ENCODE measurements around the gene CCDC192.

Gene CCDC192

DNA sequence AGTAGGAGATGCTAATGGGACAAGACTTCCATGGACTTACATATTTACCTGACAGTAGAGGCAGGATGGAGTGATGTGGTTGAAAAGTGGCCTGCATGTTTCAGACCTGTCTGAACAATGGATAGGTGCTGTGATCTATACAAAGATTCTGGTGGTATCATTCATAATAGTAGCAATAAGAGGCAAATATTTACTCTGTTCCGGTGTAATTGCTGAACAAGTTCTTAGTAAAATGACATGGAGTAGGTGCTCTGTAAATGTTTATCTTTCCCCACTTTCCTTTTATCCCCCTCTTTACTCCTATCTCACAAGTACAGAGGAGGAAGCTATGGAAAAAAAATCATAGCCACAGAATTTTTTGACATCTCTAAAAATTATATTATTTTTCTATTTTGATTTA is 221.4 kb downstream of the CCDC192 start:
- Histone ChIP-seq H3K4me1 (ENCODE audit: control insufficient read depth, insufficient read depth, low read length) (peaks cover 5% of the 10 kb centered on the region), H3K27ac (ENCODE audit: extremely low read depth, low read depth, low read length) (no peak overlapping the region), H3K9me3 (ENCODE audit: control insufficient read depth, insufficient read depth, low read depth, low read length) (no peaks in the 10 kb centered on the region), H3K4me3 (ENCODE audit: low read depth, low read length) (no peak overlapping the region), H3K36me3 (ENCODE audit: control insufficient read depth in 2 of 2, insufficient read depth in 1 of 2, low read length in 2 of 2) (no peaks in the 10 kb centered on the region)
- ChIA-PET POLR2A (no interaction called here), CTCF (no interaction called here)
- TF ChIP-seq ZSCAN23 (tag by site-specific recombination; IDR thresholded peaks at IDR 0.05) (no peak), ZNF184 (tag by site-specific recombination; IDR thresholded peaks at IDR 0.05) (no peak), ZNF423 (tag by site-specific recombination; IDR thresholded peaks at IDR 0.05) (no peak), ZNF449 (tag by site-specific recombination; IDR thresholded peaks at IDR 0.05) (no peak), ZNF239 (tag by site-specific recombination; IDR thresholded peaks at IDR 0.05) (no peak), GLI4 (tag by site-specific recombination; IDR thresholded peaks at IDR 0.05) (no peak), SCRT1 (tag by site-specific recombination; IDR thresholded peaks at IDR 0.05; ENCODE audit: borderline replicate concordance) (no peak), ZNF350 (tag by site-specific recombination; IDR thresholded peaks at IDR 0.05) (no peak), MZF1 (tag by site-specific recombination; IDR thresholded peaks at IDR 0.05; ENCODE audit: borderline replicate concordance) (no peak), ZSCAN16 (tag by site-specific recombination; IDR thresholded peaks at IDR 0.05) (no peak), ZNF664 (tag by site-specific recombination; IDR thresholded peaks at IDR 0.05) (no peak)
- TF ChIP-seq, protein P1, sequence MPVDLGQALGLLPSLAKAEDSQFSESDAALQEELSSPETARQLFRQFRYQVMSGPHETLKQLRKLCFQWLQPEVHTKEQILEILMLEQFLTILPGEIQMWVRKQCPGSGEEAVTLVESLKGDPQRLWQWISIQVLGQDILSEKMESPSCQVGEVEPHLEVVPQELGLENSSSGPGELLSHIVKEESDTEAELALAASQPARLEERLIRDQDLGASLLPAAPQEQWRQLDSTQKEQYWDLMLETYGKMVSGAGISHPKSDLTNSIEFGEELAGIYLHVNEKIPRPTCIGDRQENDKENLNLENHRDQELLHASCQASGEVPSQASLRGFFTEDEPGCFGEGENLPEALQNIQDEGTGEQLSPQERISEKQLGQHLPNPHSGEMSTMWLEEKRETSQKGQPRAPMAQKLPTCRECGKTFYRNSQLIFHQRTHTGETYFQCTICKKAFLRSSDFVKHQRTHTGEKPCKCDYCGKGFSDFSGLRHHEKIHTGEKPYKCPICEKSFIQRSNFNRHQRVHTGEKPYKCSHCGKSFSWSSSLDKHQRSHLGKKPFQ (tag by site-specific recombination; IDR thresholded peaks at IDR 0.05): no peak

- Histone ChIP-seq H3K27ac (ENCODE audit: extremely low read depth, low read depth, low read length) (no peak overlapping the region), H3K36me3 (ENCODE audit: control insufficient read depth in 2 of 2, insufficient read depth in 1 of 2, low read length in 2 of 2) (no peaks in the 10 kb centered on the region), H3K9me3 (ENCODE audit: control insufficient read depth, insufficient read depth, low read depth, low read length) (no peaks in the 10 kb centered on the region), H3K4me3 (ENCODE audit: low read depth, low read length) (no peak overlapping the region), H3K4me1 (ENCODE audit: control insufficient read depth, insufficient read depth, low read length) (peaks cover 5% of the 10 kb centered on the region)
- TF ChIP-seq SCRT2 (tag by site-specific recombination; IDR thresholded peaks at IDR 0.05) (peak; percentile 58), ZNF394 (tag by site-specific recombination; IDR thresholded peaks at IDR 0.05; ENCODE audit: borderline replicate concordance) (no peak)
- ChIA-PET CTCF (no interaction called here), POLR2A (no interaction called here)
Measured at GRCh38 chr5:127925916-127926315, 222.7 kb downstream of the CCDC192 start.

- POLR2A ChIA-PET: no interaction called here
- CTCF ChIA-PET: interaction anchor here (1.2 kb wide), 1 partner anchor 17 kb away, joined by 6 read pairs; no protein-coding TSS in a partner anchor
- H3K36me3 ChIP-seq (ENCODE audit: control insufficient read depth in 2 of 2, insufficient read depth in 1 of 2, low read length in 2 of 2): no peaks in the 10 kb centered on the region
- H3K9me3 ChIP-seq (ENCODE audit: control insufficient read depth, insufficient read depth, low read depth, low read length): no peaks in the 10 kb centered on the region
- H3K27ac ChIP-seq (ENCODE audit: extremely low read depth, low read depth, low read length): no peak overlapping the region
- H3K4me1 ChIP-seq (ENCODE audit: control insufficient read depth, insufficient read depth, low read length): peaks cover 5% of the 10 kb centered on the region
- no peak overlapping the region for H3K4me3 ChIP-seq (ENCODE audit: low read depth, low read length)
- no peak for TF ChIP-seq ZNF426 (tag by site-specific recombination; IDR thresholded peaks at IDR 0.05)
- TF ChIP-seq, protein P2, sequence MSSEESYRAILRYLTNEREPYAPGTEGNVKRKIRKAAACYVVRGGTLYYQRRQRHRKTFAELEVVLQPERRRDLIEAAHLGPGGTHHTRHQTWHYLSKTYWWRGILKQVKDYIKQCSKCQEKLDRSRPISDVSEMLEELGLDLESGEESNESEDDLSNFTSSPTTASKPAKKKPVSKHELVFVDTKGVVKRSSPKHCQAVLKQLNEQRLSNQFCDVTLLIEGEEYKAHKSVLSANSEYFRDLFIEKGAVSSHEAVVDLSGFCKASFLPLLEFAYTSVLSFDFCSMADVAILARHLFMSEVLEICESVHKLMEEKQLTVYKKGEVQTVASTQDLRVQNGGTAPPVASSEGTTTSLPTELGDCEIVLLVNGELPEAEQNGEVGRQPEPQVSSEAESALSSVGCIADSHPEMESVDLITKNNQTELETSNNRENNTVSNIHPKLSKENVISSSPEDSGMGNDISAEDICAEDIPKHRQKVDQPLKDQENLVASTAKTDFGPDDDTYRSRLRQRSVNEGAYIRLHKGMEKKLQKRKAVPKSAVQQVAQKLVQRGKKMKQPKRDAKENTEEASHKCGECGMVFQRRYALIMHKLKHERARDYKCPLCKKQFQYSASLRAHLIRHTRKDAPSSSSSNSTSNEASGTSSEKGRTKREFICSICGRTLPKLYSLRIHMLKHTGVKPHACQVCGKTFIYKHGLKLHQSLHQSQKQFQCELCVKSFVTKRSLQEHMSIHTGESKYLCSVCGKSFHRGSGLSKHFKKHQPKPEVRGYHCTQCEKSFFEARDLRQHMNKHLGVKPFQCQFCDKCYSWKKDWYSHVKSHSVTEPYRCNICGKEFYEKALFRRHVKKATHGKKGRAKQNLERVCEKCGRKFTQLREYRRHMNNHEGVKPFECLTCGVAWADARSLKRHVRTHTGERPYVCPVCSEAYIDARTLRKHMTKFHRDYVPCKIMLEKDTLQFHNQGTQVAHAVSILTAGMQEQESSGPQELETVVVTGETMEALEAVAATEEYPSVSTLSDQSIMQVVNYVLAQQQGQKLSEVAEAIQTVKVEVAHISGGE (tag by site-specific recombination; conservative IDR thresholded peaks at IDR 0.05; ENCODE audit: low read depth): no peak
- TF ChIP-seq ZNF121 (tag by site-specific recombination; IDR thresholded peaks at IDR 0.05): no peak
- no peak for TF ChIP-seq ZNF747 (tag by site-specific recombination; IDR thresholded peaks at IDR 0.05)
- TF ChIP-seq, protein P3, sequence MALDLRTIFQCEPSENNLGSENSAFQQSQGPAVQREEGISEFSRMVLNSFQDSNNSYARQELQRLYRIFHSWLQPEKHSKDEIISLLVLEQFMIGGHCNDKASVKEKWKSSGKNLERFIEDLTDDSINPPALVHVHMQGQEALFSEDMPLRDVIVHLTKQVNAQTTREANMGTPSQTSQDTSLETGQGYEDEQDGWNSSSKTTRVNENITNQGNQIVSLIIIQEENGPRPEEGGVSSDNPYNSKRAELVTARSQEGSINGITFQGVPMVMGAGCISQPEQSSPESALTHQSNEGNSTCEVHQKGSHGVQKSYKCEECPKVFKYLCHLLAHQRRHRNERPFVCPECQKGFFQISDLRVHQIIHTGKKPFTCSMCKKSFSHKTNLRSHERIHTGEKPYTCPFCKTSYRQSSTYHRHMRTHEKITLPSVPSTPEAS (tag by site-specific recombination; IDR thresholded peaks at IDR 0.05): no peak
- TF ChIP-seq ZNF23 (tag by site-specific recombination; IDR thresholded peaks at IDR 0.05; ENCODE audit: borderline replicate concordance): no peak
- no peak for TF ChIP-seq ZNF2 (tag by site-specific recombination; IDR thresholded peaks at IDR 0.05)
- no peak for TF ChIP-seq GLI4 (tag by site-specific recombination; IDR thresholded peaks at IDR 0.05)
- no peak for TF ChIP-seq ZNF311 (tag by site-specific recombination; IDR thresholded peaks at IDR 0.05; ENCODE audit: borderline replicate concordance)
- no peak for TF ChIP-seq ZNF707 (tag by site-specific recombination; IDR thresholded peaks at IDR 0.05)
- TF ChIP-seq PATZ1 (tag by site-specific recombination; IDR thresholded peaks at IDR 0.05): no peak
Measured at GRCh38 chr5:127926974-127927373, 223.8 kb downstream of the CCDC192 start.
